Erythroblast (primary cell): Measurements from ENCODE around the gene EYS.
"Not testable (repeated sequence)": the region's sequence is repeated elsewhere in the genome, so short reads cannot be mapped to it uniquely, and the experiment has no call there.

ENCODE experiments used
- DNase-seq, 2 experiments: peaks; one replicate each; lab custom pipeline; 2025; lab: John Stamatoyannopoulos, UW
- GATA1 ChIP-seq: IDR thresholded peaks from 2 replicates; pipeline ENCODE4 v1.6.1; 2011; ENCODE audit warnings: low read depth, mild to moderate bottlenecking, control low read depth, low read length, moderate library complexity
- POLR2A ChIP-seq: IDR thresholded peaks from 2 replicates; pipeline ENCODE4 v1.6.1; 2011; ENCODE audit warnings: mild to moderate bottlenecking, low read length

EYS gene

GRCh38 chr6:65098349-65098748 lies 608.7 kb downstream of the EYS start:
- no peak for DNase-seq
- TF ChIP-seq GATA1 (no peak), POLR2A (no peak)

- no peak for TF ChIP-seq GATA1
- no peak for TF ChIP-seq POLR2A
- DNase-seq, result no peak
Measured at GRCh38 chr6:65091561-65091960, 615.5 kb downstream of the EYS start.

- DNase-seq, result no peak
- TF ChIP-seq POLR2A (no peak), GATA1 (no peak)
Measured at GRCh38 chr6:65088575-65088974, 618.5 kb downstream of the EYS start.

GRCh38 chr6:65081756-65082155 lies 625.3 kb downstream of the EYS start:
- TF ChIP-seq POLR2A (no peak), GATA1 (no peak)
- DNase-seq, result no peak

- no peak for DNase-seq
- TF ChIP-seq POLR2A (no peak), GATA1 (no peak)
Measured at GRCh38 chr6:65075705-65076230, 631.3 kb downstream of the EYS start.

GRCh38 chr6:65072500-65072899 lies 634.5 kb downstream of the EYS start:
- no peak for TF ChIP-seq GATA1
- no peak for TF ChIP-seq POLR2A
- no peak for DNase-seq

GRCh38 chr6:65071480-65071879 lies 635.5 kb downstream of the EYS start:
- no peak for DNase-seq
- TF ChIP-seq POLR2A, result no peak
- no peak for TF ChIP-seq GATA1

- TF ChIP-seq GATA1 (no peak), POLR2A (no peak)
- DNase-seq, result no peak
Measured at GRCh38 chr6:65064844-65065243, 642.2 kb downstream of the EYS start.

GRCh38 chr6:65059568-65059967 lies 647.5 kb downstream of the EYS start:
- no peak for DNase-seq

GRCh38 chr6:65055545-65055944 lies 651.5 kb downstream of the EYS start:
- no peak for TF ChIP-seq GATA1
- TF ChIP-seq POLR2A, result no peak
- DNase-seq, result no peak

More at GRCh38 chr6:65059568-65059967, 647.5 kb downstream of the EYS start:
- TF ChIP-seq POLR2A (no peak), GATA1 (no peak)

GRCh38 chr6:65052626-65053025 lies 654.4 kb downstream of the EYS start:
- TF ChIP-seq POLR2A, result no peak
- TF ChIP-seq GATA1, result no peak
- no peak for DNase-seq

- TF ChIP-seq GATA1 (no peak), POLR2A (no peak)
- no peak for DNase-seq
Measured at GRCh38 chr6:65045801-65046200, 661.2 kb downstream of the EYS start.

GRCh38 chr6:65014006-65014405 lies 693.0 kb downstream of the EYS start:
- TF ChIP-seq GATA1, result no peak
- TF ChIP-seq POLR2A, result no peak
- DNase-seq, result no peak

- no peak for DNase-seq
- TF ChIP-seq GATA1 (no peak), POLR2A (no peak)
Measured at GRCh38 chr6:65006788-65007187, 700.2 kb downstream of the EYS start.

- no peak for DNase-seq
- TF ChIP-seq POLR2A (no peak), GATA1 (no peak)
Measured at GRCh38 chr6:65004283-65004682, 702.7 kb downstream of the EYS start.

- DNase-seq, result not testable (repeated sequence)
Measured at GRCh38 chr6:65002882-65003281, 704.1 kb downstream of the EYS start.
